Measurements from ENCODE around the gene GRID2IP.
"Not testable (repeated sequence)": the region's sequence is repeated elsewhere in the genome, so short reads cannot be mapped to it uniquely, and the experiment has no call there.

The GRID2IP gene

DNA sequence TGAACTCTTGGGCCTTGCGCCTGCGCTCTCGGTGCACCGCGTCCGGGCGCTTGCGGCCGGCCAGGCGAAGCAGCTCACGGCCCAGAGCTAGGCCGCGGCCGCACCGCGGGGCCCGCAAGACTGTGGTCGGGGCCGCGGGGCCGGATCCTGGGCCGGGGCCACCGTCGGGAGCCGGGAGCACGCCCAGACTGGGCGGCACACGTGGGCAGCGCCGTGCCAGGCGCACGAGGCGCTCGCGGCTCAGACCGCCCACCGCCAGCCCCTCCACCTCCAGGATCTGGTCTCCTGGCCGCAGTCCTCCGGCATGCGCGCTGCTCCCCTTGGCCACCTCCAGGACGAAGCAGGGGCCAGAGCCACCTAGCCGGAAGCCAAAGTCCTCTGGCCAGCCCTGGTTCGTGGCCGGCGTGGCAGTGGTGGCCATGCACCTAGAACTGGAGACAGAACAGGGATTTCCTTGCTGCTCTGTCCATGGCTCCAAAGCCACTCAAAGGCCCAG is at the start of gene GRID2IP:
TSS of gene GRID2IP (minus strand) at position 446 of the 496 bp plus-strand sequence. CDS start at position 421, 25 bp downstream.
- in situ Hi-C loops (cut with HindIII; ENCODE audit: low pct_ligation_motif_present, low pct_unique_long_range_greater_than_20kb, low sequenced_read_pairs): no loop called here
- DNase-seq: no peak

GRCh38 chr7:6600093-6600492 is 48.8 kb upstream of the GRID2IP start:
- in situ Hi-C loops (cut with HindIII; ENCODE audit: low pct_ligation_motif_present, low pct_unique_long_range_greater_than_20kb, low sequenced_read_pairs): no loop called here
- no peak for DNase-seq

GRCh38 chr7:6590645-6591110 is 39.4 kb upstream of the GRID2IP start:
- in situ Hi-C loops (cut with HindIII; ENCODE audit: low pct_ligation_motif_present, low pct_unique_long_range_greater_than_20kb, low sequenced_read_pairs): no loop called here
- no peak for DNase-seq

GRCh38 chr7:6589829-6590644 is 38.8 kb upstream of the GRID2IP start, which contains the start of gene INTS15:
Gene INTS15 (plus strand): TSS chr7:6590021. CDS start chr7:6590284, 263 bp downstream.
- in situ Hi-C loops (cut with HindIII; ENCODE audit: low pct_ligation_motif_present, low pct_unique_long_range_greater_than_20kb, low sequenced_read_pairs): no loop called here
- DNase-seq: peak; percentile 90

GRCh38 chr7:6589151-6589828 is 38.0 kb upstream of the GRID2IP start:
- in situ Hi-C loops (cut with HindIII; ENCODE audit: low pct_ligation_motif_present, low pct_unique_long_range_greater_than_20kb, low sequenced_read_pairs): no loop called here
- no peak for DNase-seq

DNA sequence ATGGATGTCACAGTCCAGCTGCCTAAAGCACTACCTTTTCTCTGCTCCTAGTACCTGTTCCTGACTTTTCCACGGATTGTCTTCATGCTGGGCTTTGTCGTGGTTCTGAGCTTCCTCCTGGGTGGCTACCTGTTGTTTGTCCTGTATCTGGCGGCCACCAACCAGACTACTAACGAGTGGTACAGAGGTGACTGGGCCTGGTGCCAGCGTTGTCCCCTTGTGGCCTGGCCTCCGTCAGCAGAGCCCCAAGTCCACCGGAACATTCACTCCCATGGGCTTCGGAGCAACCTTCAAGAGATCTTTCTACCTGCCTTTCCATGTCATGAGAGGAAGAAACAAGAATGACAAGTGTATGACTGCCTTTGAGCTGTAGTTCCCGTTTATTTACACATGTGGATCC is 37.3 kb upstream of the GRID2IP start:
- in situ Hi-C loops (cut with HindIII; ENCODE audit: low pct_ligation_motif_present, low pct_unique_long_range_greater_than_20kb, low sequenced_read_pairs): no loop called here
- DNase-seq: no peak

DNA sequence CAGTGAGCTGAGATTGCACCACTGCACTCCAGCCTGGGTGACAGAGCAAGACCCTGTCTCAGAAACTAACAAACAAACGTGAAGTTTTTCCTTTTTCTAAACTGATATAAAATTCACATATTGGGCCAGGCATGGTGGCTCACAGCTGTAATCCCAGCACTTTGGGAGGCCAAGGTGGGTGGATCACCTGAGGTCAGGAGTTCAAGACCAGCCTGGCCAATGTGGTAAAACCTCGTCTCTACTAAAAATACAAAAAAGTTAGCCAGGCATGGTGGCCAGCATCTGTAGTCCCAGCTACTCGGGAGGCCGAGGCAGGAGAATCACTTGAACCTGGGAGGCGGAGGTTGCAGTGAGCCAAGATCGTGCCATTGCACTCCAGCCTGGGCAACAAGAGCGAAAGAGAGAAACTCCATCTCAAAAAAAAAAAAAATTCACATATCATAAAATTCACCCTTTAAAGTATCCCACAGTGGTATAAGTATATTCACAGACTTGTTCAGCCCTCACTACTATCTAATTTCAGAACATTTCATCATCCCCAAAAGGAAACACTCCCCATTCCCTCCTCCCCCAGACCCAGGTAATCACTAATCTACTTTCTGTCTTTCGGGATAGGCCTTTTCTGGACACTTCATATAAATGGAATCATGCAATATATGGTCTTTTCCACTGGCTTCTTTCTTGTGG is 34.6 kb upstream of the GRID2IP start:
- DNase-seq; in situ Hi-C loops (cut with HindIII; ENCODE audit: low pct_ligation_motif_present, low pct_unique_long_range_greater_than_20kb, low sequenced_read_pairs): not testable (repeated sequence)

GRCh38 chr7:6579446-6579845 is 28.2 kb upstream of the GRID2IP start:
- peak; percentile 28 for DNase-seq
- in situ Hi-C loops (cut with HindIII; ENCODE audit: low pct_ligation_motif_present, low pct_unique_long_range_greater_than_20kb, low sequenced_read_pairs): no loop called here

DNA sequence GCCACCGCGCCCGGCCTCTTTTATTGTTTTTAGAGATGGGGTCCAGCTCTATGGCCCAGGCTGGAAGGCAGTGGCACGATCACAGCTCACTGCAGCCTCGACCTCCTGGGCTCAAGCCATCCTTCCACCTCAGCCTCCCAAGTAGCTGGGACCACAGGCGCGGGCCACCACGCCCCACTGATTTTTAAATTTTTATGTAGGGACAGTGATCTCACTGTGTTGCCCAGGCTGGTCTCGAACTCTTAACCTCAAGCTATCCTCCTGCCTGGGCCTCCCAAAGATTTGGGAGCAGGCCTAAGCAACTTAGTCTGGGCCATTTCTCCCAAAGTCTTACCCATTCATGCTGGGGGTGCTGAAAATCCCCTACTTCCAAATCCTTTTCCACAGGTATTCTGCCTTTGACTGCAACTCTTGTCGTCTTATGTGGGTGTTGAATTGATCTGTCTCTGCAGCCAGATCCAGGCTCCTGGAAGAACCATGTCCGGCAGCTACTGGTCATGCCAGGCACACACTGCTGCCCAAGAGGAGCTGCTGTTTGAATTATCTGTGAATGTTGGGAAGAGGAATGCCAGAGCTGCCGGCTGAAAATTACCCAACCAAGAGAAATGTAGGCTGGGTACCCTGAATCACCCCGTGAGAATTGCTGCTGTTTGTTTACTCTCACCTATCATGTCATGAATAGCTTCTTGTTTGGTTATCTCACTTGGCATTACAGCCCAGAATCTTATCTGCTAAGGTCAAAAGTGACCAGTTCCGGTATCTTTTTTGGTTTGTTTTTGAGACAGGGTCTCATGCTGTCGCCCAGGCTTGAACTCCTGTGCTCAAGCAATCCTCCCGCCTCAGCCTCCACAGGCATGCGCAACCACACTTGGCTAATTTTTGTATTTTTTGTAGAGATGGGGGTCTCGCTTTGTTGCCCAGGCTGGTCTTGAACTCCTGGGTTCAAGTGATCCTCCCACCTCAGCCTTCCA is 27.1 kb upstream of the GRID2IP start:
- in situ Hi-C loops (cut with HindIII; ENCODE audit: low pct_ligation_motif_present, low pct_unique_long_range_greater_than_20kb, low sequenced_read_pairs): no loop called here
- no peak for DNase-seq

DNA sequence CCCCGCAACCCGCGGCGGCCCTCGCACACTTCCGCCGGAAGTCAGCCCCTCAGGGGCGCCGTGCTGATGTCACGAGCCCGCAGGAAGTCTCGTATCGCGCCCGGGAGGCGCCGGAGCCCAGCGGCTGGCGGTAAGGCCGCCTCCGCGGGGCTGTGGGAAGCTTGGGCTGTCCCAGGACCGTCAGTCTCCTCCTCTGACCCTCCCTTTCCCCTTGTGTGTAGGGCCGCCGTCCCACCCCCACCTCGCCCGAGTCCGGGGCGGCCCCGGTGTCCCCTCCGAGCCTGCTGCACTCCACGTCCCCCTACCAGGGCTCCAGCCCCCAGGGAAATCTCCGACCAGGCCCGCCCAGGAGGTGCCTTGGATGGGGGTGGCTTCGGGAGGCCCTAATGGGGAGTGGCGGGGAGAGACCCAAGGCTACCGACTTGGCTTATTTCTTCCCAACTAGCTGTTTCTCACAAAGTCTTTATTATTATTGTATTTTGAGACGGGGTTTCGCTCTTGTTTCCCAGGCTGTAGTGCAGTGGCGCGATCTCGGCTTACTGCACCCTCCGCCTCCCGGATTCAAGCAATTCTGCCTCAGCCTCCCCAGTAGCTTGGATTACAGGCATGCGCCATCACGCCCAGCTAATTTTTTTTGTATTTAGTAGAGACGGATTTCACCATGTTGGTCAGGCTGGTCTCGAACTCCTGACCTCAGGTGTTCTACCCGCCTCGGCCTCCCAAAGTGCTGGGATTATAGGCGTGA is 26.3 kb upstream of the GRID2IP start, which contains the start of gene ZDHHC4:
TSS of gene ZDHHC4 (plus strand) at position 86 of the 745 bp plus-strand sequence. CDS start 3,108 bp downstream, outside the sequence.
- DNase-seq: peak; percentile 95
- in situ Hi-C loops (cut with HindIII; ENCODE audit: low pct_ligation_motif_present, low pct_unique_long_range_greater_than_20kb, low sequenced_read_pairs): no loop called here

GRCh38 chr7:6576867-6577368 is 25.7 kb upstream of the GRID2IP start:
- in situ Hi-C loops (cut with HindIII; ENCODE audit: low pct_ligation_motif_present, low pct_unique_long_range_greater_than_20kb, low sequenced_read_pairs): not testable (repeated sequence)

GRCh38 chr7:6576024-6576866 is 25.0 kb upstream of the GRID2IP start:
- in situ Hi-C loops (cut with HindIII; ENCODE audit: low pct_ligation_motif_present, low pct_unique_long_range_greater_than_20kb, low sequenced_read_pairs): no loop called here
- no peak for DNase-seq

More at GRCh38 chr7:6576867-6577368, 25.7 kb upstream of the GRID2IP start:
- peak; percentile 30 for DNase-seq

DNA sequence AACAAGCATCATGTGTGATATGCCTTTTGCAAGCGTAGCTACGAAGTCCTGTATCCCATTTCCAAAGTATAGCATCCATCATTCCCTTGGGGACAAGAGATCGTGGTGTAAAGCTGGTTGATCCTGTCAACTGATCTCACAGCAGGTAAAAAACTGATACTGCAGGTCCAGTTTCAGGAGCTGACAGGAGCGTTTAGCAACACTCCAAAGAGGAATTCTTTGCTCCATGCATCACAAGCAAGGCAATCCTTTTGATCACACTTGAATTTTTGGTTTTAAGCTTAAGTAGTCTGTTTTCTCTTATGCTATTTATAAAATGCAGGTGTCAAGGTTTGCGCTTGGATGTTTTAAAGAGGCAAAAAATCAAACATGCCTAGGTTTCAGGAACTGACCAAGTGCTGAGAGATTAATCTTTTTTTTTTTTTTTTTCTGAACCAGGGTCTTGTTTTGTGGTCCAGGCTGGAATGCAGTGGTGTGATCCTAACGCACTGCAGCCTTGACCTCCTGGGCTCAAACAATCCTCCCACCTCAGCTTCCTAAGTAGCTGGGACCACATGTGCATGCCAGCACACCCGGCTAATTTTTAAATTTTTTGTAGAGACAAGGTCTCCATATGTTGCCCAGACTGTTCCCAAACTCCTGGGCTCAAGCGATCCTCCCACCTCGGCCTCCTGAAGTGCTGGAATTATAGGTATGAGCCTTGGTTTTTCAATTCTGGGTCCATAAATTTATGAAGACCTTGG is 24.2 kb upstream of the GRID2IP start:
- in situ Hi-C loops (cut with HindIII; ENCODE audit: low pct_ligation_motif_present, low pct_unique_long_range_greater_than_20kb, low sequenced_read_pairs): no loop called here
- DNase-seq: no peak

DNA sequence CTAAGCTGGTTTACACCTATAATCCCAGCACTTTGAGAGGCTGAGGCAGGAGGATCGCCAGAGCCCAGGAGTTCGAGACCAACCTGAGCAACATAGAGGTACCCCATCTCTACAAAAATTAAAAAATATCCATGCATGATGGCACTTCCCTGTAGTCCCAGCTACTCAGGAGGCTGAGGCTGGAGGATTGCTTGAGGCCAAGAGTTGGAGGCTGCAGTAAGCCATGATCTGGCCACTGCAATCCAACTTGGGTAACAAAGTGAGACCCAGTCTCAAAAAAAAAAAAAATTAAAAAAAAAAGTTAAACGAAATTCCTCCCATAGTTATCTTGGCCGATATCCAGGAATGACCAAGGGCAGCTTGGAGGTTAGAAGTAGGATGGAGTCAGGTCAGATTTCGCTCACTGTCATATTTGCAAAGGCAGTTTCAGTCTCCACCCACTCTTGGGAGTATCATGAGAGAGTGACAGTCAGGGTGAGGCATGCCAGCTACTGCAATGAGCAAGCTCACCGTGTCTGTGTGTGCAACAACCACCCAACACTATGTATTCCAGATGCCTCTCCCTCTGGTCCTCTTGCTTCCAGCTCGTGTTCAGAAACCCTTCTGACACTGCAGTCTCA is 20.0 kb upstream of the GRID2IP start:
- in situ Hi-C loops (cut with HindIII; ENCODE audit: low pct_ligation_motif_present, low pct_unique_long_range_greater_than_20kb, low sequenced_read_pairs): no loop called here
- no peak for DNase-seq

GRCh38 chr7:6567886-6568285 is 16.6 kb upstream of the GRID2IP start:
- in situ Hi-C loops (cut with HindIII; ENCODE audit: low pct_ligation_motif_present, low pct_unique_long_range_greater_than_20kb, low sequenced_read_pairs): no loop called here
- DNase-seq: no peak
